ENCODE data around the gene PRLH. TPM values are rescaled to one million over a fixed set of nuclear protein-coding genes. Genes with fewer than 3 reads are reported as not detected.

Gene PRLH
- total and polyA plus RNA-seq, 2 of the 13 experiments (the other 11 are each of a cell fraction or from before 2014, with no cell fraction given): not detected

GRCh38 chr2:237581751-237582746 lies 15.7 kb downstream of the PRLH start (continued):
- no peak for TF ChIP-seq ATF4 (CRISPR knock-in tag; IDR thresholded peaks at IDR 0.05)
- TF ChIP-seq ZNF687 (CRISPR knock-in tag; IDR thresholded peaks at IDR 0.05): peak; percentile 92
- TF ChIP-seq THAP11 (CRISPR knock-in tag; IDR thresholded peaks at IDR 0.05): no peak
- TF ChIP-seq ZNF224 (CRISPR knock-in tag; IDR thresholded peaks at IDR 0.05): 0 out of 2 replicates have a peak, but pooled peaks have one; percentile 15
- no peak for TF ChIP-seq FOXA1 (IDR thresholded peaks at IDR 0.05)
- peak; percentile 77 for TF ChIP-seq FOXA1 (CRISPR knock-in tag; IDR thresholded peaks at IDR 0.05)
- 0 out of 2 replicates have a peak, but pooled peaks have one; percentile 6 for TF ChIP-seq SRF (IDR thresholded peaks at IDR 0.05; ENCODE audit: low read depth, low read length)
- TF ChIP-seq ZC3H4 (CRISPR knock-in tag; IDR thresholded peaks at IDR 0.05; ENCODE audit: borderline replicate concordance): no peak
- peak; percentile 87 for TF ChIP-seq RARA (CRISPR knock-in tag; IDR thresholded peaks at IDR 0.05)
- peak; percentile 67; the same call in 1 of the 2 replicates for TF ChIP-seq PHF21A (CRISPR knock-in tag; IDR thresholded peaks at IDR 0.05)
- peak; percentile 36 for TF ChIP-seq RBM22 (optimal IDR thresholded peaks at IDR 0.05; ENCODE audit: low read length)
- TF ChIP-seq SAP130 (CRISPR knock-in tag; IDR thresholded peaks at IDR 0.05; ENCODE audit: low read depth): peak; percentile 11; the same call in 1 of the 2 replicates
- TF ChIP-seq TCF12 (IDR thresholded peaks at IDR 0.05): no peak
- TF ChIP-seq TCF12 (CRISPR knock-in tag; IDR thresholded peaks at IDR 0.05): no peak
- TF ChIP-seq USF2 (IDR thresholded peaks at IDR 0.05; ENCODE audit: low read depth, low read length): peak; percentile 37; the same call in 1 of the 2 replicates
- TF ChIP-seq USF2 (CRISPR knock-in tag; IDR thresholded peaks at IDR 0.05; ENCODE audit: borderline replicate concordance): no peak
- TF ChIP-seq ZNF331 (CRISPR knock-in tag; IDR thresholded peaks at IDR 0.05): peak; percentile 49
- TF ChIP-seq ZNF749 (CRISPR knock-in tag; IDR thresholded peaks at IDR 0.05; ENCODE audit: borderline replicate concordance): peak; percentile 34; the same call in 1 of the 2 replicates
- TF ChIP-seq PLSCR1 (CRISPR knock-in tag; IDR thresholded peaks at IDR 0.05; ENCODE audit: borderline replicate concordance): no peak
